Ovary (tissue), 9 donors: Measurements from ENCODE around the gene OGT. TPM values are rescaled to one million over a fixed set of nuclear protein-coding genes. Genes with fewer than 3 reads are reported as not detected.
"Not testable (repeated sequence)": the region's sequence is repeated elsewhere in the genome, so short reads cannot be mapped to it uniquely, and the experiment has no call there.

Source experiments
- DNase-seq, 5 donors: peaks; one replicate each; pipeline ENCODE4 v3.0.0-alpha.2; 2019 to 2020
- H3K27ac ChIP-seq, 2 donors: fragments of 200-600 bp; one replicate each; pipeline versions ENCODE4 v1.5.1 to v1.8.0; 2019 to 2022
- H3K27me3 ChIP-seq: fragments of 200-600 bp; one replicate; pipeline ENCODE4 v1.8.0; 2022
- H3K36me3 ChIP-seq: fragments of 200-600 bp; sonication (generic); one replicate; pipeline ENCODE4 v1.5.1; 2019
- H3K4me1 ChIP-seq: one replicate; pipeline ENCODE4 v1.8.1; 2013; ENCODE audit warnings: mild to moderate bottlenecking, moderate library complexity; ENCODE audit not compliant: insufficient read depth
- H3K4me3 ChIP-seq: fragments of 200-600 bp; sonication (generic); one replicate; pipeline ENCODE4 v1.5.1; 2017
- H3K9me3 ChIP-seq, 2 donors: fragments of 200-600 bp in 1 of 2; sonication (generic) in 1 of 2; one replicate each; pipeline versions ENCODE4 v1.5.1 to v1.8.1; 2013 to 2019; ENCODE audit warnings: mild to moderate bottlenecking in 1 of 2, moderate library complexity in 1 of 2
- CTCF ChIP-seq, 3 donors: fragments of 450-650 bp in 2 of 3; fragments of 200-600 bp in 1 of 3; IDR thresholded peaks; one replicate each; pipeline versions ENCODE4 v1.5.1 to v1.8.0; 2016 to 2022; ENCODE audit warnings: antibody characterized with exemption in 3 of 3, mild to moderate bottlenecking in 1 of 3
- EP300 ChIP-seq: sonication (generic); formaldehyde crosslinking; IDR thresholded peaks from one replicate; pipeline ENCODE4 v1.6.1; 2017; ENCODE audit warnings: antibody characterized with exemption
- POLR2A ChIP-seq: fragments of 450-650 bp; IDR thresholded peaks from one replicate; pipeline ENCODE4 v1.6.1; 2017; ENCODE audit warnings: antibody characterized with exemption, mild to moderate bottlenecking, moderate library complexity
- WGBS, 3 donors: extraction: QIAGEN DNeasy Blood & Tissue Kit in 1 of 3; methylation state at CpG; one replicate each; pipeline versions ENCODE4 v1.1.5 to v1.1.7; 2013 to 2017; 5-methylcytosine and 5-hydroxymethylcytosine counted together
- intact Hi-C, 4 donors: fragments of 100-400 bp; cut with DNase I; formaldehyde crosslinking; loops; one replicate each; pipeline versions ENCODE4 v1.11.0 to v1.15.1; 2022 to 2023
- polyA plus RNA-seq, 2 donors: library from polyadenylated mRNA; stranded (reverse); fragments of 200-250 nt in 1 of 2; fragments of 350-450 nt in 1 of 2; fragmentation: Illumina TruSeq in 1 of 2; extraction: RNeasy Lipid Tissue Mini Kit (QIAGEN cat#74804) in 1 of 2; gene quantifications; one replicate each; pipeline ENCODE4 v1.2.3, GENCODE V29; 2013 to 2014
- total RNA-seq, 7 donors: library from RNA; depleted of rRNA in 2 of 7; stranded (reverse); fragments of >200 nt in 2 of 7; fragmentation: NEBNext Ultra II Directional in 3 of 7; extraction: Animal tissue kit (Norgen Biotek cat#: 25700) in 3 of 7; gene quantifications; one replicate each; pipeline versions ENCODE4 v1.1.0 to v1.2.4, GENCODE V29; 2016 to 2023
- donor health status: DM: no; HTN: no; CAD: no; lungs with moderate emphysema.
- donor health status: DM: no; HTN: no; CAD: no.
- donor health status: Bipolar disorder and iron deficiency.
- donor health status: DM: yes; HTN: yes; CAD: no.
- donor health status: DM: no; HTN: no; CAD: no.
- donor health status: DM: yes; HTN: yes; CAD: no.

OGT gene
- total and polyA plus RNA-seq, 9 donors, result 44.5 to 201 (median 109) TPM

- H3K27ac ChIP-seq, result no peak overlapping the region
- no peaks in the 10 kb centered on the region for H3K4me1 ChIP-seq
- DNase-seq, result no peak
- intact Hi-C loops, result no loop called here
- no peaks in the 10 kb centered on the region for H3K9me3 ChIP-seq
- no peaks in the 10 kb centered on the region for H3K36me3 ChIP-seq
- no peaks in the 10 kb centered on the region for H3K27me3 ChIP-seq
- TF ChIP-seq CTCF (IDR thresholded peaks at IDR 0.05) (no peak), POLR2A (no peak), EP300 (no peak)
- WGBS, 3 donors, result 74 to 80% (median 79%) methylated on average over 8 of the region's 8 CpGs
- H3K4me3 ChIP-seq, result no peak overlapping the region
These were observed 72.1 kb downstream of the OGT start for GRCh38 chrX:71604796-71605568.

GRCh38 chrX:71606536-71607216, 73.8 kb downstream of the OGT start:
- intact Hi-C loops, result no loop called here
- Histone ChIP-seq H3K4me3 (no peak overlapping the region), H3K36me3 (no peaks in the 10 kb centered on the region), H3K27ac (no peak overlapping the region), H3K27me3 (no peaks in the 10 kb centered on the region), H3K9me3 (no peaks in the 10 kb centered on the region), H3K4me1 (no peaks in the 10 kb centered on the region)
- no peak for DNase-seq
- 58 to 62% (median 62%) methylated on average over 9 of the region's 9 CpGs for WGBS, 3 donors
- TF ChIP-seq EP300 (no peak), POLR2A (no peak), CTCF (IDR thresholded peaks at IDR 0.05) (no peak)

GRCh38 chrX:71607488-71607887, 74.6 kb downstream of the OGT start:
- no peak for DNase-seq
- TF ChIP-seq CTCF (IDR thresholded peaks at IDR 0.05), result no peak
- TF ChIP-seq POLR2A, result no peak
- no peak for TF ChIP-seq EP300
- Histone ChIP-seq H3K27me3 (no peaks in the 10 kb centered on the region), H3K27ac (no peak overlapping the region), H3K9me3 (no peaks in the 10 kb centered on the region), H3K4me3 (no peak overlapping the region), H3K36me3 (no peaks in the 10 kb centered on the region), H3K4me1 (no peaks in the 10 kb centered on the region)
- 67 to 82% (median 82%) methylated on average over 2 of the region's 2 CpGs for WGBS, 3 donors
- intact Hi-C loops, result no loop called here

- TF ChIP-seq CTCF (IDR thresholded peaks at IDR 0.05), result no peak
- TF ChIP-seq POLR2A, result no peak
- TF ChIP-seq EP300, result no peak
These were observed 76.3 kb downstream of the OGT start for GRCh38 chrX:71609095-71609750.

GRCh38 chrX:71611736-71612135, 78.8 kb downstream of the OGT start:
- H3K27me3 ChIP-seq, intact Hi-C loops, H3K4me3 ChIP-seq, H3K4me1 ChIP-seq, H3K27ac ChIP-seq, H3K9me3 ChIP-seq, DNase-seq, H3K36me3 ChIP-seq: not testable (repeated sequence)
- WGBS, 3 donors, result 83 to 86% (median 85%) methylated on average over 9 of the region's 9 CpGs

More at GRCh38 chrX:71609095-71609750, 76.3 kb downstream of the OGT start:
- no peak for DNase-seq
- 76 to 83% (median 80%) methylated on average over 3 of the region's 3 CpGs for WGBS, 3 donors
- Histone ChIP-seq H3K27ac (no peak overlapping the region), H3K36me3 (no peaks in the 10 kb centered on the region), H3K4me1 (no peaks in the 10 kb centered on the region), H3K9me3 (no peaks in the 10 kb centered on the region), H3K27me3 (no peaks in the 10 kb centered on the region), H3K4me3 (no peak overlapping the region)
- intact Hi-C loops, result no loop called here
